ENCODE results near the gene TEF.
A peak's percentile ranks its signal among the peaks of the same experiment; 100 is the strongest.

DNA sequence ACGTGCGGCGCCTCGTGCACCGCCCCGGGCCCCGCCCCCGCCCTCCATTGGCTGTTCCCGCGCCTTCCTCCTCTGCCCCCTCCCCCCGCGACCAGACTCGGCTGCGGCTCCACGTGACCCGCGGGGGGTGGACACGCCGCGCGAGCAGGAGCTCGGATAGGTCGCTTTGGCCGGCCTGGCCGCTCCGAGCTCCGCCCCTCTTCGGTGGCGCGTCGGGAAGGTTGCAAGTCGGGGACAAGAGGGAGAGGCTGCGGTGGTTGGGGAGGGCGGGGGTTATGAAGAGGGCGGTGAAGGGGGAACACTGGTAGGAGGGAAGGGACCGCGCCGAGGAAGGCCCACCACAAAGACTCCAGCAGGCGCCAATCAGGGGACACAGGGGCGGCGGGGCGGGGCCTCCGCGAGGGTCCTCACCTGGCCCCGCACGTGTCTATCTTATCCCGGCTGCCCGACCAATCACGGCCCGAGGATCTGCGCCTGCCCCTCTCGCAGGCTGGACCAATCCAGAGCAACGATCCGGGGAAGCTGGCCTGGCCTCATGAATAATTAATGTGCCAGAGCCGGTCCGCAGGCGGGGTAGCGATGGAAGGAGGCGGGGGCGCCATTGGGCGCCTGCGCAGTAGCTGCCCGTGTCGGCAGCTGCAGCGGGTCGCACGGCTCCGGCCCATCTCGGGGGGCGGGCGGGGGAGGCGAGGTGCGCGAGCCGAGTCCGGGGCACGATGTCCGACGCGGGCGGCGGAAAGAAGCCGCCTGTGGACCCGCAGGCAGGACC is at the start of gene TEF:
- no peak for TF ChIP-seq CTCF (IDR thresholded peaks at IDR 0.05)
- peak; percentile 75 to 84 (median 83) for TF ChIP-seq POLR2AphosphoS5 (IDR thresholded peaks at IDR 0.05)
